T47D (cell line): Measurements from ENCODE around the gene PCSK6.
"Not testable (repeated sequence)": the region's sequence is repeated elsewhere in the genome, so short reads cannot be mapped to it uniquely, and the experiment has no call there.

ENCODE experiments used
- DNase-seq, 2 experiments: peaks; one replicate each; pipeline versions ENCODE4 v3.0.0 to v3.0.0-alpha.2; 2011 to 2012; ENCODE audit warnings: low read depth in 1 of 2, low spot score in 1 of 2
- JUND ChIP-seq: IDR thresholded peaks from 2 replicates; pipeline ENCODE4 v1.6.1; 2012; ENCODE audit warnings: low read depth
- in situ Hi-C: cut with HindIII; loops from 2 replicates; pipeline ENCODE4 v1.10.0; 2016; ENCODE audit warnings: low sequenced_read_pairs, low pct_unique_long_range_greater_than_20kb

The PCSK6 gene

GRCh38 chr15:101428758-101429157, 60.7 kb downstream of the PCSK6 start:
- in situ Hi-C loops = no loop called here
- no peak for DNase-seq

GRCh38 chr15:101427606-101428487, 61.7 kb downstream of the PCSK6 start:
- TF ChIP-seq JUND = no peak
- in situ Hi-C loops = no loop called here
- DNase-seq = no peak

More at GRCh38 chr15:101428758-101429157, 60.7 kb downstream of the PCSK6 start:
- TF ChIP-seq JUND = no peak

- in situ Hi-C loops = no loop called here
- no peak for DNase-seq
Observed at GRCh38 chr15:101426761-101427333, 62.7 kb downstream of the PCSK6 start.

GRCh38 chr15:101425787-101426365, 63.6 kb downstream of the PCSK6 start:
- in situ Hi-C loops = no loop called here
- no peak for DNase-seq
- no peak for TF ChIP-seq JUND

More at GRCh38 chr15:101426761-101427333, 62.7 kb downstream of the PCSK6 start:
- TF ChIP-seq JUND = no peak

GRCh38 chr15:101424984-101425383, 64.5 kb downstream of the PCSK6 start:
- TF ChIP-seq JUND = no peak
- in situ Hi-C loops = no loop called here
- no peak for DNase-seq

- in situ Hi-C loops = no loop called here
- no peak for TF ChIP-seq JUND
- no peak for DNase-seq
Observed at GRCh38 chr15:101420232-101420631, 69.3 kb downstream of the PCSK6 start.

- in situ Hi-C loops, DNase-seq: not testable (repeated sequence)
Observed at GRCh38 chr15:101416475-101416874, 73.0 kb downstream of the PCSK6 start.

- in situ Hi-C loops = no loop called here
- DNase-seq = no peak
- no peak for TF ChIP-seq JUND
Observed at GRCh38 chr15:101413239-101413638, 76.3 kb downstream of the PCSK6 start.

- no peak for DNase-seq
- in situ Hi-C loops = no loop called here
- no peak for TF ChIP-seq JUND
Observed at GRCh38 chr15:101411581-101411980, 77.9 kb downstream of the PCSK6 start.

GRCh38 chr15:101411085-101411484, 78.4 kb downstream of the PCSK6 start:
- no peak for TF ChIP-seq JUND
- DNase-seq = no peak
- in situ Hi-C loops = no loop called here

GRCh38 chr15:101410612-101411011, 78.9 kb downstream of the PCSK6 start:
- in situ Hi-C loops = no loop called here
- no peak for DNase-seq
- no peak for TF ChIP-seq JUND

GRCh38 chr15:101409621-101410020, 79.9 kb downstream of the PCSK6 start:
- no peak for TF ChIP-seq JUND
- DNase-seq = no peak
- in situ Hi-C loops = no loop called here
